Loucy (cell line): ENCODE data around the gene TOX2.

ENCODE experiments used
- EZH2phosphoT487 ChIP-seq: fragments of 200-600 bp; IDR thresholded peaks from 2 replicates; pipeline ENCODE4 v1.6.1; 2018; ENCODE audit warnings: antibody characterized with exemption, mild to moderate bottlenecking, moderate library complexity, borderline replicate concordance
- TF ChIP-seq, protein P1 (sequence below): fragments of 200-600 bp; sonication (generic); conservative IDR thresholded peaks from 2 replicates; pipeline ENCODE4 v1.5.1; 2014; ENCODE audit warnings: mild to moderate bottlenecking, antibody characterized with exemption, low read length

DNA sequence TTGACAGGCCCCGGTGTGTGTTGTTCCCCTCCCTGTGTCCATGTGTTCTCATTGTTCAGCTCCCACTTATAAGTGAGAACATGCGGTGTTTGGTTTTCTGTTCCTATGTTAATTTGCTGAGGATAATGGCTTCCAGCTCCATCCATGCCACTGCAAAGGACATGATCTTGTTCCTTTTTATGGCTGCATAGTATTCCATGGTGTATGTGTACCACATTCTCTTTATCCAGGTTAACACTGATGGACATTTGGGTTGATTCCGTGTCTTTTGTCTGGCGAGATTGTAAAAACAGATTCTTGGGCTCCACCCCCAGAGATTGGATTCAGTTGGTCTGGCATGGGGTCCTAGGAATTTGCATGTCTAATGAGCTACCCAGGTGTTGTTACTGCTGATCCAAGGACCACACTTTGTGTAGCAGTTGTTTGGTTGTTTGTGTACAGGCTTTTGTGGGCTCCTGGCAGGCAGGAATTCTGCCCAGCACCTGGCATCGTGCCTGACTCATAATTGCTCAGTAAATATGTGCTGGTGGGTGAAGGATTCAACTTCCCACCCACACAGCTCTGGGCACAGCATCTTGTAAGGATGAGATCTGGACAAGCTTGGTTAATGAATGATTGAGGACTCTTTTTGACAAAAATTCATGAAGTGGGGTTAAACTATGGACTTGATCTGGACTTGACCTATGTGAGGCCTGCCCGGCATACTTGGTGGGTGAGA, 5.2 kb downstream of the TOX2 start:
- TF ChIP-seq, protein P1, sequence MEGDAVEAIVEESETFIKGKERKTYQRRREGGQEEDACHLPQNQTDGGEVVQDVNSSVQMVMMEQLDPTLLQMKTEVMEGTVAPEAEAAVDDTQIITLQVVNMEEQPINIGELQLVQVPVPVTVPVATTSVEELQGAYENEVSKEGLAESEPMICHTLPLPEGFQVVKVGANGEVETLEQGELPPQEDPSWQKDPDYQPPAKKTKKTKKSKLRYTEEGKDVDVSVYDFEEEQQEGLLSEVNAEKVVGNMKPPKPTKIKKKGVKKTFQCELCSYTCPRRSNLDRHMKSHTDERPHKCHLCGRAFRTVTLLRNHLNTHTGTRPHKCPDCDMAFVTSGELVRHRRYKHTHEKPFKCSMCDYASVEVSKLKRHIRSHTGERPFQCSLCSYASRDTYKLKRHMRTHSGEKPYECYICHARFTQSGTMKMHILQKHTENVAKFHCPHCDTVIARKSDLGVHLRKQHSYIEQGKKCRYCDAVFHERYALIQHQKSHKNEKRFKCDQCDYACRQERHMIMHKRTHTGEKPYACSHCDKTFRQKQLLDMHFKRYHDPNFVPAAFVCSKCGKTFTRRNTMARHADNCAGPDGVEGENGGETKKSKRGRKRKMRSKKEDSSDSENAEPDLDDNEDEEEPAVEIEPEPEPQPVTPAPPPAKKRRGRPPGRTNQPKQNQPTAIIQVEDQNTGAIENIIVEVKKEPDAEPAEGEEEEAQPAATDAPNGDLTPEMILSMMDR = no peak
- TF ChIP-seq EZH2phosphoT487 = no peak
